HG03457 (cell line): ENCODE measurements around the gene HSPA1L.

Experiments
- ATAC-seq: cut with Tn5 transposase; IDR thresholded peaks from one replicate; pipeline ENCODE4 v1.9.1; 2021; ENCODE audit warnings: moderate number of reproducible peaks; ENCODE audit not compliant: unreplicated experiment

The HSPA1L gene

GRCh38 chr6:31784098-31784925, 30.8 kb downstream of the HSPA1L start:
- ATAC-seq, result no peak

- no peak for ATAC-seq
These were observed 32.8 kb downstream of the HSPA1L start for GRCh38 chr6:31782126-31782855.

- no peak for ATAC-seq
These were observed 33.6 kb downstream of the HSPA1L start for GRCh38 chr6:31781244-31782125.

GRCh38 chr6:31780507-31781243, 34.4 kb downstream of the HSPA1L start:
- ATAC-seq, result no peak

- no peak for ATAC-seq
These were observed 35.2 kb downstream of the HSPA1L start for GRCh38 chr6:31779908-31780307.

GRCh38 chr6:31778999-31779885, 35.8 kb downstream of the HSPA1L start:
- ATAC-seq, result no peak

GRCh38 chr6:31778193-31778592, 36.9 kb downstream of the HSPA1L start:
- ATAC-seq, result no peak

GRCh38 chr6:31777667-31778050, 37.4 kb downstream of the HSPA1L start:
- no peak for ATAC-seq

GRCh38 chr6:31776989-31777666, 38.0 kb downstream of the HSPA1L start, which contains the start of gene VWA7:
TSS of gene VWA7 (minus strand) at chr6:31777328. CDS start at chr6:31776779, 549 bp downstream.
- no peak for ATAC-seq

- no peak for ATAC-seq
These were observed 38.5 kb downstream of the HSPA1L start for GRCh38 chr6:31776485-31776988.

- no peak for ATAC-seq
These were observed 39.2 kb downstream of the HSPA1L start for GRCh38 chr6:31775633-31776484.

- ATAC-seq, result no peak
These were observed 39.9 kb downstream of the HSPA1L start for GRCh38 chr6:31775184-31775583.

GRCh38 chr6:31771992-31772358, 43.1 kb downstream of the HSPA1L start:
- ATAC-seq, result no peak

GRCh38 chr6:31770860-31771259, 44.2 kb downstream of the HSPA1L start:
- ATAC-seq, result no peak

GRCh38 chr6:31769684-31770371, 45.3 kb downstream of the HSPA1L start:
- no peak for ATAC-seq

GRCh38 chr6:31768363-31769257, 46.5 kb downstream of the HSPA1L start:
- ATAC-seq, result no peak
